Common myeloid progenitor, CD34-positive (primary cell): ENCODE measurements around the gene ARL2BP.
A peak's percentile ranks its signal among the peaks of the same experiment; 100 is the strongest.

Experiments
- CTCF ChIA-PET: fragments of 350-600 bp; sonication (Branson Sonifier 250); formaldehyde crosslinking; loops from one replicate; lab custom pipeline; 2021; ENCODE audit warnings: antibody characterized with exemption; lab: Charles Lee
- POLR2A ChIA-PET: fragments of 350-600 bp; sonication (Branson Sonifier 250); formaldehyde crosslinking; loops from one replicate; lab custom pipeline; 2021; ENCODE audit warnings: antibody characterized with exemption; lab: Charles Lee
- DNase-seq, 3 donors: peaks; one replicate each; pipeline versions ENCODE4 v3.0.0 to v3.0.0-alpha.2; 2013
- H3K27ac ChIP-seq, 2 experiments: 1 replicate in 1 of 2; 2 replicates in 1 of 2; pipeline ENCODE4 v1.7.0; 2013; ENCODE audit warnings: inconsistent platforms in 2 of 2, low read length in 2 of 2, mild to moderate bottlenecking in 2 of 2, low read depth in 1 of 2, moderate library complexity in 1 of 2; ENCODE audit not compliant: severe bottlenecking in 2 of 2, insufficient read depth in 1 of 2, poor library complexity in 1 of 2
- H3K27me3 ChIP-seq, 5 experiments: replicated peaks in 2 of 5; 1 replicate in 3 of 5; 2 replicates in 2 of 5; pipeline versions ENCODE4 v1.6.1 to v1.7.0; 2013; ENCODE audit warnings: low read length in 4 of 5, mild to moderate bottlenecking in 2 of 5, moderate library complexity in 2 of 5, inconsistent platforms in 1 of 5; ENCODE audit not compliant: insufficient read depth in 5 of 5, control insufficient read depth in 4 of 5
- H3K36me3 ChIP-seq, 4 experiments: 1 replicate in 2 of 4; 2 replicates in 2 of 4; pipeline versions ENCODE4 v1.6.1 to v1.7.0; 2013; ENCODE audit warnings: low read length in 3 of 4, control low read depth in 1 of 4, mild to moderate bottlenecking in 1 of 4; ENCODE audit not compliant: control insufficient read depth in 4 of 4, insufficient read depth in 4 of 4
- H3K4me1 ChIP-seq, 4 experiments: 1 replicate in 3 of 4; 2 replicates in 1 of 4; pipeline versions ENCODE4 v1.6.1 to v1.7.1; 2013; ENCODE audit warnings: low read length in 3 of 4, mild to moderate bottlenecking in 3 of 4, control low read depth in 1 of 4, inconsistent platforms in 1 of 4, moderate library complexity in 1 of 4; ENCODE audit not compliant: control insufficient read depth in 4 of 4, insufficient read depth in 4 of 4; ENCODE audit errors: control extremely low read depth in 1 of 4
- H3K4me3 ChIP-seq, 7 experiments: 1 replicate in 4 of 7; 2 replicates in 3 of 7; pipeline versions ENCODE4 v1.5.1 to v1.7.0; 2013; ENCODE audit warnings: mild to moderate bottlenecking in 7 of 7, low read length in 6 of 7, moderate library complexity in 6 of 7, inconsistent platforms in 2 of 7, low read depth in 2 of 7, control low read depth in 1 of 7; ENCODE audit not compliant: insufficient read depth in 4 of 7, control insufficient read depth in 1 of 7; ENCODE audit errors: extremely low read depth in 1 of 7
- H3K9me3 ChIP-seq, 5 experiments: 1 replicate in 4 of 5; 2 replicates in 1 of 5; pipeline versions ENCODE4 v1.6.1 to v1.7.1; 2013; ENCODE audit warnings: low read length in 4 of 5, mild to moderate bottlenecking in 2 of 5, inconsistent platforms in 1 of 5, low read depth in 1 of 5, moderate library complexity in 1 of 5; ENCODE audit not compliant: control insufficient read depth in 4 of 5, insufficient read depth in 2 of 5; ENCODE audit errors: control extremely low read depth in 1 of 5
- WGBS: methylation state at CpG from one replicate; pipeline ENCODE4 v1.1.5; 2013; ENCODE audit not compliant: insufficient coverage; 5-methylcytosine and 5-hydroxymethylcytosine counted together

The ARL2BP gene

GRCh38 chr16:57203451-57203850, 41.6 kb upstream of the ARL2BP start:
- Histone ChIP-seq H3K4me3 (no peak overlapping the region), H3K27ac (no peak overlapping the region), H3K4me1 (no peaks in the 10 kb centered on the region), H3K9me3 (no peaks in the 10 kb centered on the region), H3K27me3 (no peaks in the 10 kb centered on the region), H3K36me3 (peaks cover 17 to 40% (median 23%) of the 10 kb centered on the region in 4 experiments)
- CTCF ChIA-PET, result no interaction called here
- WGBS, result no CpG with 5 or more reads among the region's 1 CpG
- POLR2A ChIA-PET, result interaction anchor here (0.6 kb wide), 1 partner anchor 35 kb away, joined by 4 read pairs; no protein-coding TSS in a partner anchor
- no peak for DNase-seq

- Histone ChIP-seq H3K9me3 (no peaks in the 10 kb centered on the region), H3K4me3 (no peak overlapping the region), H3K27me3 (no peaks in the 10 kb centered on the region), H3K36me3 (peaks cover 21 to 47% (median 27%) of the 10 kb centered on the region in 4 experiments), H3K27ac (no peak overlapping the region), H3K4me1 (no peaks in the 10 kb centered on the region)
- CTCF ChIA-PET, result interaction anchor here (0.6 to 1.1 kb wide), 2 partner anchors 14 to 27 kb away, joined by 3 read pairs; no protein-coding TSS in a partner anchor
- POLR2A ChIA-PET, result no interaction called here
- peak in 1 of 3 donors; percentile 5 for DNase-seq
- WGBS, result 99% methylated on average over 12 of the region's 12 CpGs
Measured at GRCh38 chr16:57204675-57205074, 40.4 kb upstream of the ARL2BP start.

- no peak for DNase-seq
- ChIA-PET POLR2A (no interaction called here), CTCF (no interaction called here)
- no peaks in the 10 kb centered on the region for H3K9me3 ChIP-seq
- no peak overlapping the region for H3K27ac ChIP-seq
- H3K27me3 ChIP-seq, result no peaks in the 10 kb centered on the region
- no peaks in the 10 kb centered on the region for H3K4me1 ChIP-seq
- WGBS, result no CpG with 5 or more reads among the region's 1 CpG
- no peak overlapping the region for H3K4me3 ChIP-seq
- peaks cover 41 to 80% (median 46%) of the 10 kb centered on the region in 4 experiments for H3K36me3 ChIP-seq
Measured at GRCh38 chr16:57208926-57209325, 36.1 kb upstream of the ARL2BP start.

GRCh38 chr16:57209780-57210179, 35.3 kb upstream of the ARL2BP start:
- no peaks in the 10 kb centered on the region for H3K4me1 ChIP-seq
- peaks cover 0 to 3% (median 0%) of the 10 kb centered on the region in 5 experiments for H3K9me3 ChIP-seq
- POLR2A ChIA-PET, result no interaction called here
- no peak overlapping the region for H3K27ac ChIP-seq
- no peak overlapping the region for H3K4me3 ChIP-seq
- peaks cover 47 to 84% (median 50%) of the 10 kb centered on the region in 4 experiments for H3K36me3 ChIP-seq
- H3K27me3 ChIP-seq, result no peaks in the 10 kb centered on the region
- WGBS, result 96% methylated on average over 5 of the region's 5 CpGs
- no peak for DNase-seq
- CTCF ChIA-PET, result no interaction called here

GRCh38 chr16:57213462-57213861, 31.6 kb upstream of the ARL2BP start:
- peaks cover 4 to 31% (median 20%) of the 10 kb centered on the region in 5 experiments for H3K9me3 ChIP-seq
- H3K36me3 ChIP-seq, result peaks cover 48 to 87% (median 70%) of the 10 kb centered on the region in 4 experiments
- ChIA-PET CTCF (interaction anchor here (1.2 to 1.4 kb wide), 4 partner anchors 17 to 26 kb away, joined by 3 to 4 read pairs (median 4); no protein-coding TSS in a partner anchor), POLR2A (no interaction called here)
- no peak overlapping the region for H3K4me3 ChIP-seq
- H3K27me3 ChIP-seq, result no peaks in the 10 kb centered on the region
- WGBS, result 100% methylated on average over 1 of the region's 1 CpG
- DNase-seq, result no peak
- H3K4me1 ChIP-seq, result no peaks in the 10 kb centered on the region
- H3K27ac ChIP-seq, result no peak overlapping the region

GRCh38 chr16:57216968-57217367, 28.1 kb upstream of the ARL2BP start:
- DNase-seq, result no peak
- WGBS, result no CpG with 5 or more reads among the region's 2 CpGs
- Histone ChIP-seq H3K36me3 (peaks cover 43 to 89% (median 70%) of the 10 kb centered on the region in 4 experiments), H3K9me3 (peaks cover 4 to 33% (median 20%) of the 10 kb centered on the region in 5 experiments), H3K4me1 (no peaks in the 10 kb centered on the region), H3K4me3 (peak overlapping the region in 1 of 7 experiments; percentile 15), H3K27ac (no peak overlapping the region), H3K27me3 (no peaks in the 10 kb centered on the region)
- POLR2A ChIA-PET, result no interaction called here
- CTCF ChIA-PET, result no interaction called here

- Histone ChIP-seq H3K9me3 (peaks cover 0 to 4% (median 0%) of the 10 kb centered on the region in 5 experiments), H3K4me3 (no peak overlapping the region), H3K27me3 (no peaks in the 10 kb centered on the region), H3K4me1 (no peaks in the 10 kb centered on the region), H3K27ac (no peak overlapping the region), H3K36me3 (peaks cover 20 to 87% (median 48%) of the 10 kb centered on the region in 4 experiments)
- CTCF ChIA-PET, result no interaction called here
- POLR2A ChIA-PET, result no interaction called here
- no CpG with 5 or more reads among the region's 1 CpG for WGBS
- no peak for DNase-seq
Measured at GRCh38 chr16:57223057-57223456, 22.0 kb upstream of the ARL2BP start.
